Osteocyte (in vitro differentiated cells): ENCODE measurements around the gene TNS1. TPM values are rescaled to one million over a fixed set of nuclear protein-coding genes. Genes with fewer than 3 reads are reported as not detected.
A peak's percentile ranks its signal among the peaks of the same experiment; 100 is the strongest.

Experiments used
- DNase-seq: peaks from one replicate; pipeline ENCODE4 v3.0.0; 2021; ENCODE audit warnings: mixed read lengths; ENCODE audit not compliant: unreplicated experiment; ENCODE audit errors: extremely low spot score
- H3K27ac Mint-ChIP-seq: one replicate; pipeline ENCODE4 v1.8.0; 2021; ENCODE audit warnings: mild to moderate bottlenecking, mixed read lengths; ENCODE audit not compliant: unreplicated experiment
- H3K27me3 Mint-ChIP-seq: one replicate; pipeline ENCODE4 v1.8.0; 2021; ENCODE audit warnings: mixed read lengths; ENCODE audit not compliant: unreplicated experiment
- H3K36me3 Mint-ChIP-seq: one replicate; pipeline ENCODE4 v1.8.0; 2021; ENCODE audit warnings: mixed read lengths; ENCODE audit not compliant: unreplicated experiment
- H3K4me1 Mint-ChIP-seq: one replicate; pipeline ENCODE4 v1.8.0; 2021; ENCODE audit warnings: mixed read lengths; ENCODE audit not compliant: unreplicated experiment
- H3K4me3 Mint-ChIP-seq: one replicate; pipeline ENCODE4 v1.8.0; 2021; ENCODE audit warnings: mild to moderate bottlenecking, moderate library complexity, mixed read lengths; ENCODE audit not compliant: unreplicated experiment
- H3K9me3 Mint-ChIP-seq: one replicate; pipeline ENCODE4 v1.8.0; 2021; ENCODE audit warnings: mixed read lengths; ENCODE audit not compliant: unreplicated experiment
- CTCF ChIP-seq: fragments of 200-600 bp; sonication (generic); IDR thresholded peaks from 2 replicates; pipeline ENCODE4 v1.5.0; 2021; ENCODE audit warnings: antibody characterized with exemption, mild to moderate bottlenecking, moderate library complexity
- total RNA-seq: library from RNA; stranded (reverse); gene quantifications from 2 replicates; pipeline ENCODE4 v1.2.1, GENCODE V29; 2021

The TNS1 gene
- total RNA-seq, 1 donor from 2014 or later: 80.8 TPM

GRCh38 chr2:217913436-217913835, 89.4 kb downstream of the TNS1 start:
- Mint-ChIP-seq H3K27me3 (no peaks in the 10 kb centered on the region), H3K4me3 (no peak overlapping the region), H3K36me3 (peaks cover 15% of the 10 kb centered on the region), H3K9me3 (no peaks in the 10 kb centered on the region), H3K27ac (no peak overlapping the region), H3K4me1 (peaks cover 64% of the 10 kb centered on the region)
- TF ChIP-seq CTCF: no peak
- DNase-seq: no peak

DNA sequence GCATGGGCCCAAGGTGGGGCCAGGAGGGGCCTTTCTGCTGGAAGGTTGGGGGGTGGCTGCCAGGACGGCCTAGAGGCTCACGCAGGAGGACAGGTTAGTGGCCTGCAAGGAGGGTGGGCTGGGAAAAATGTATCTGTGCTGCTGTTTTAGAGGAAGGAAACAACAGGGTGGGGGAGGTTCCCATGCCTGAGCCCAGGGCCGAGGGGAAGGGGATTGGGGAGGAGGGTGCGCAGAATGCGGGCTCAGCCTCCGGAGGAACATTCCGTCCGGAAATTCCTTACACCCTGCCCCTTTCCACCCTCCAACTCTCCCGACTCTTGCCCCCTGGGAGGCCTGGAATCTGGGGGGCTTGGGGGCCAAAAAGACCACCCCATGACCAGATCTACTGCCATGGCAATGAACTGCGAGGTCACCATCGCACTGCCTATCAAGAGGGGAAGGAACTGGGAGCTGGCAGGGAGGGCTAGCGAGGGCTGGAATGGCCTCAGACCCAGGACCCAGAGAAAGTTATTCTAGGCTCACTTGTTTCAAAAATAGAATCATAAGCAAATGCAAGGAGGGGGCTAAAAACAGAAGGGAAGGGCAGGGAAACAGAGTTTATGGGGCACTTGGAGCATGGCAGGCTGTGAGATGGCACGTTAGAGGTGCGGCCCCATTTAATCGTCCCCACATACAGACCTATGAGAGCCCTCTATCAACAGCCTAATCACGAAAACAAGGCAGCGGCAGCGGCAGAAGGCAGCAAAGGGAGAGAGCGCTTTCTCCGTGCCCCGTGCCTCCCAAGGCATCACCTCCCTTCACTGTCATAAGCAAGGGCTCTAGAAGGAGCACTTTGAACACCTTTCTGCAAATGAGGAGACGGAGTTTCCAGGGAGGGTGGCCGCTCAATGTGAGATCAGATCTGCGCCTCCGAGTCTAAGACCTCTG, 90.4 kb downstream of the TNS1 start:
- Mint-ChIP-seq H3K4me1 (peaks cover 55% of the 10 kb centered on the region), H3K27ac (peak overlapping the region; percentile 41), H3K27me3 (no peaks in the 10 kb centered on the region), H3K36me3 (peaks cover 15% of the 10 kb centered on the region), H3K4me3 (no peak overlapping the region), H3K9me3 (no peaks in the 10 kb centered on the region)
- DNase-seq: no peak
- no peak for TF ChIP-seq CTCF

GRCh38 chr2:217911283-217912097, 91.3 kb downstream of the TNS1 start:
- peaks cover 11% of the 10 kb centered on the region for H3K36me3 Mint-ChIP-seq
- H3K9me3 Mint-ChIP-seq: no peaks in the 10 kb centered on the region
- H3K4me3 Mint-ChIP-seq: no peak overlapping the region
- no peak for TF ChIP-seq CTCF
- H3K27ac Mint-ChIP-seq: peak overlapping the region; percentile 41
- peaks cover 52% of the 10 kb centered on the region for H3K4me1 Mint-ChIP-seq
- DNase-seq: no peak
- H3K27me3 Mint-ChIP-seq: no peaks in the 10 kb centered on the region

DNA sequence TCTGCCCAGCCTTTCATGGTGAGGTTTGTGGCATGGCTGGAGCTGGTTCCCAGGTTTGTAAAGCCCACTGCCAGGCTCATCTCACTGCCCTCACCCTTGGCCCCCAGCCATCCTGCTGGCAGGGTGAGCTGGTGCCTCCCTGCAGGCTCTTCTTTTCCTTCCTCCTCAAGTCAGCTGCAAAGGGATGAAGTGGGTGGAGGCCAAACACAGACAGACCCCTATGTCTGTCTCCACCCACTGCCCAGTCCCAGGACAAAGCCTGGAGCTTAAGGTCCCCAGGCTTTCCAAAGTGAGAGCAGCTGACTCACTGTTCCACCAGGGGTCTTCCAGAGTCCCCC, 92.0 kb downstream of the TNS1 start:
- Mint-ChIP-seq H3K4me1 (peaks cover 51% of the 10 kb centered on the region), H3K9me3 (no peaks in the 10 kb centered on the region), H3K27me3 (no peaks in the 10 kb centered on the region), H3K4me3 (no peak overlapping the region), H3K27ac (peak overlapping the region; percentile 71), H3K36me3 (peaks cover 6% of the 10 kb centered on the region)
- no peak for TF ChIP-seq CTCF
- DNase-seq: no peak
